Cerebellar nuclear complex (tissue), 1 donor: ENCODE data around the gene CBY2.

ENCODE experiments used
- DNase-seq, 2 experiments: peaks; one replicate each; lab custom pipeline; 2025; lab: John Stamatoyannopoulos, UW

Gene CBY2

GRCh38 chr13:45702869-45703391 lies 810 bp downstream of the CBY2 start:
- no peak for DNase-seq

- DNase-seq: no peak
Observed at GRCh38 chr13:45704211-45704739, 2.2 kb downstream of the CBY2 start.

- DNase-seq: no peak
Observed at GRCh38 chr13:45704854-45705695, 3.0 kb downstream of the CBY2 start.

- no peak for DNase-seq
Observed at GRCh38 chr13:45705918-45706317, 3.8 kb downstream of the CBY2 start.

- no peak for DNase-seq
Observed at GRCh38 chr13:45707516-45708100, 5.5 kb downstream of the CBY2 start.

GRCh38 chr13:45711951-45712350 lies 9.8 kb downstream of the CBY2 start:
- no peak for DNase-seq

GRCh38 chr13:45713106-45713690 lies 11.1 kb downstream of the CBY2 start:
- no peak for DNase-seq

GRCh38 chr13:45713721-45714120 lies 11.6 kb downstream of the CBY2 start:
- DNase-seq: no peak

GRCh38 chr13:45714170-45714569 lies 12.1 kb downstream of the CBY2 start:
- no peak for DNase-seq

GRCh38 chr13:45715351-45715750 lies 13.2 kb downstream of the CBY2 start:
- DNase-seq: no peak

GRCh38 chr13:45717349-45717748 lies 15.2 kb downstream of the CBY2 start:
- no peak for DNase-seq

- DNase-seq: no peak
Observed at GRCh38 chr13:45718063-45718462, 15.9 kb downstream of the CBY2 start.

- no peak for DNase-seq
Observed at GRCh38 chr13:45718992-45719391, 16.9 kb downstream of the CBY2 start.

GRCh38 chr13:45721203-45721731 lies 19.1 kb downstream of the CBY2 start:
- DNase-seq: no peak

- no peak for DNase-seq
Observed at GRCh38 chr13:45723798-45724197, 21.7 kb downstream of the CBY2 start.

- no peak for DNase-seq
Observed at GRCh38 chr13:45728759-45729158, 26.6 kb downstream of the CBY2 start.

- no peak for DNase-seq
Observed at GRCh38 chr13:45731455-45731854, 29.3 kb downstream of the CBY2 start.

GRCh38 chr13:45732916-45733315 lies 30.8 kb downstream of the CBY2 start:
- no peak for DNase-seq

GRCh38 chr13:45733361-45733760 lies 31.2 kb downstream of the CBY2 start:
- no peak for DNase-seq

GRCh38 chr13:45737571-45738017 lies 35.5 kb downstream of the CBY2 start:
- DNase-seq: no peak

- no peak for DNase-seq
Observed at GRCh38 chr13:45742985-45743384, 40.9 kb downstream of the CBY2 start.

GRCh38 chr13:45744979-45745378 lies 42.9 kb downstream of the CBY2 start:
- no peak for DNase-seq
